ENCODE measurements around the gene GYPC.

Gene GYPC

GRCh38 chr2:126732682-126733245 lies 76.8 kb downstream of the GYPC start:
- no peak for ATAC-seq
- TF ChIP-seq ZNF565 (CRISPR knock-in tag; conservative IDR thresholded peaks at IDR 0.05; ENCODE audit: low read depth) (no peak), ISL1 (CRISPR knock-in tag; IDR thresholded peaks at IDR 0.05) (no peak), ZNF70 (CRISPR knock-in tag; IDR thresholded peaks at IDR 0.05) (no peak), GLIS3 (CRISPR knock-in tag; IDR thresholded peaks at IDR 0.05) (no peak), ZFP30 (CRISPR knock-in tag; IDR thresholded peaks at IDR 0.05) (no peak), PATZ1 (CRISPR knock-in tag; IDR thresholded peaks at IDR 0.05; ENCODE audit: borderline replicate concordance) (no peak), CSDC2 (CRISPR knock-in tag; IDR thresholded peaks at IDR 0.05) (no peak), ZFP3 (CRISPR knock-in tag; IDR thresholded peaks at IDR 0.05) (no peak)
- TF ChIP-seq, protein P1, sequence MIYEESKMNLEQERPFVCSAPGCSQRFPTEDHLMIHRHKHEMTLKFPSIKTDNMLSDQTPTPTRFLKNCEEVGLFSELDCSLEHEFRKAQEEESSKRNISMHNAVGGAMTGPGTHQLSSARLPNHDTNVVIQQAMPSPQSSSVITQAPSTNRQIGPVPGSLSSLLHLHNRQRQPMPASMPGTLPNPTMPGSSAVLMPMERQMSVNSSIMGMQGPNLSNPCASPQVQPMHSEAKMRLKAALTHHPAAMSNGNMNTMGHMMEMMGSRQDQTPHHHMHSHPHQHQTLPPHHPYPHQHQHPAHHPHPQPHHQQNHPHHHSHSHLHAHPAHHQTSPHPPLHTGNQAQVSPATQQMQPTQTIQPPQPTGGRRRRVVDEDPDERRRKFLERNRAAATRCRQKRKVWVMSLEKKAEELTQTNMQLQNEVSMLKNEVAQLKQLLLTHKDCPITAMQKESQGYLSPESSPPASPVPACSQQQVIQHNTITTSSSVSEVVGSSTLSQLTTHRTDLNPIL (CRISPR knock-in tag; IDR thresholded peaks at IDR 0.05; ENCODE audit: low read depth) = no peak

DNA sequence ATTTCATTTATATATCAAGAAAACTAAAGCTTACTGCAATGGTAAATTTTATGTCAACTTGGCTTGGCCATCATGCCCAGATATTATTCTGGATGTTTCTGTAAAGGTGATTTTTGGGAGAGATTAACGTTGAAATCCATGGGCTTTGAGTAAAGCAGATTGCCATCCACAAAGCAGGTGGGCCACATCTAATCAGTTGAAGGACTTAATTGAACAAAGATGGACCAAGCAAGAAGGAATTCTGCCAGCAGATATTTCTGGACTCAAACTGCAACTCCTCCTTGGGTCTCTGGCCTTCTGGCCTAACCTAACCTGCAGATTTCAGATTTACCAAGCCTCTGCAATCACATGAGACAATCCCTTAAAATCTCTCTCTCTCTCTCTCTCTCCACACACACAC lies 77.8 kb downstream of the GYPC start:
- no peak for TF ChIP-seq ZNF565 (CRISPR knock-in tag; conservative IDR thresholded peaks at IDR 0.05; ENCODE audit: low read depth)
- TF ChIP-seq CSRNP3 (CRISPR knock-in tag; IDR thresholded peaks at IDR 0.05) = no peak
- TF ChIP-seq ZNF70 (CRISPR knock-in tag; IDR thresholded peaks at IDR 0.05) = no peak
- TF ChIP-seq OSR1 (CRISPR knock-in tag; IDR thresholded peaks at IDR 0.05) = no peak
- TF ChIP-seq, protein P1 (CRISPR knock-in tag; IDR thresholded peaks at IDR 0.05; ENCODE audit: low read depth) = no peak
- TF ChIP-seq TSHZ2 (CRISPR knock-in tag; IDR thresholded peaks at IDR 0.05) = no peak
- TF ChIP-seq GLIS3 (CRISPR knock-in tag; IDR thresholded peaks at IDR 0.05) = no peak
- TF ChIP-seq ISL1 (CRISPR knock-in tag; IDR thresholded peaks at IDR 0.05) = no peak
- TF ChIP-seq, protein P2, sequence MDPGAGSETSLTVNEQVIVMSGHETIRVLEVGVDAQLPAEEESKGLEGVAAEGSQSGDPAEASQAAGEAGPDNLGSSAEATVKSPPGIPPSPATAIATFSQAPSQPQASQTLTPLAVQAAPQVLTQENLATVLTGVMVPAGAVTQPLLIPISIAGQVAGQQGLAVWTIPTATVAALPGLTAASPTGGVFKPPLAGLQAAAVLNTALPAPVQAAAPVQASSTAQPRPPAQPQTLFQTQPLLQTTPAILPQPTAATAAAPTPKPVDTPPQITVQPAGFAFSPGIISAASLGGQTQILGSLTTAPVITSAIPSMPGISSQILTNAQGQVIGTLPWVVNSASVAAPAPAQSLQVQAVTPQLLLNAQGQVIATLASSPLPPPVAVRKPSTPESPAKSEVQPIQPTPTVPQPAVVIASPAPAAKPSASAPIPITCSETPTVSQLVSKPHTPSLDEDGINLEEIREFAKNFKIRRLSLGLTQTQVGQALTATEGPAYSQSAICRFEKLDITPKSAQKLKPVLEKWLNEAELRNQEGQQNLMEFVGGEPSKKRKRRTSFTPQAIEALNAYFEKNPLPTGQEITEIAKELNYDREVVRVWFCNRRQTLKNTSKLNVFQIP (CRISPR knock-in tag; IDR thresholded peaks at IDR 0.05; ENCODE audit: borderline replicate concordance, low read depth) = no peak
- TF ChIP-seq RARB (CRISPR knock-in tag; IDR thresholded peaks at IDR 0.05) = no peak
- TF ChIP-seq ARNTL (CRISPR knock-in tag; IDR thresholded peaks at IDR 0.05; ENCODE audit: borderline replicate concordance, low read depth) = no peak
- ATAC-seq = no peak

- no peak for ATAC-seq
- TF ChIP-seq ARNTL (CRISPR knock-in tag; IDR thresholded peaks at IDR 0.05; ENCODE audit: borderline replicate concordance, low read depth) (no peak), TSHZ2 (CRISPR knock-in tag; IDR thresholded peaks at IDR 0.05) (no peak), GLIS3 (CRISPR knock-in tag; IDR thresholded peaks at IDR 0.05) (no peak), CSRNP3 (CRISPR knock-in tag; IDR thresholded peaks at IDR 0.05) (no peak), ZC3H10 (CRISPR knock-in tag; IDR thresholded peaks at IDR 0.05) (no peak), ZFP30 (CRISPR knock-in tag; IDR thresholded peaks at IDR 0.05) (no peak), TOX (CRISPR knock-in tag; IDR thresholded peaks at IDR 0.05; ENCODE audit: borderline replicate concordance) (no peak), CSDC2 (CRISPR knock-in tag; IDR thresholded peaks at IDR 0.05) (no peak)
- TF ChIP-seq, protein P2 (CRISPR knock-in tag; IDR thresholded peaks at IDR 0.05; ENCODE audit: borderline replicate concordance, low read depth) = no peak
These were observed 80.3 kb downstream of the GYPC start for GRCh38 chr2:126736133-126736874.

Data from SK-N-SH treated with all-trans-retinoic acid at 6 μM for 48 hours (cell line).